ENCODE measurements around the gene CYTH1. TPM values are rescaled to one million over a fixed set of nuclear protein-coding genes. Genes with fewer than 3 reads are reported as not detected.
A peak's percentile ranks its signal among the peaks of the same experiment; 100 is the strongest.

Gene CYTH1
- polyA plus RNA-seq, 1 of the 3 experiments (the other 2 are of a cell fraction): 23.8 TPM

DNA sequence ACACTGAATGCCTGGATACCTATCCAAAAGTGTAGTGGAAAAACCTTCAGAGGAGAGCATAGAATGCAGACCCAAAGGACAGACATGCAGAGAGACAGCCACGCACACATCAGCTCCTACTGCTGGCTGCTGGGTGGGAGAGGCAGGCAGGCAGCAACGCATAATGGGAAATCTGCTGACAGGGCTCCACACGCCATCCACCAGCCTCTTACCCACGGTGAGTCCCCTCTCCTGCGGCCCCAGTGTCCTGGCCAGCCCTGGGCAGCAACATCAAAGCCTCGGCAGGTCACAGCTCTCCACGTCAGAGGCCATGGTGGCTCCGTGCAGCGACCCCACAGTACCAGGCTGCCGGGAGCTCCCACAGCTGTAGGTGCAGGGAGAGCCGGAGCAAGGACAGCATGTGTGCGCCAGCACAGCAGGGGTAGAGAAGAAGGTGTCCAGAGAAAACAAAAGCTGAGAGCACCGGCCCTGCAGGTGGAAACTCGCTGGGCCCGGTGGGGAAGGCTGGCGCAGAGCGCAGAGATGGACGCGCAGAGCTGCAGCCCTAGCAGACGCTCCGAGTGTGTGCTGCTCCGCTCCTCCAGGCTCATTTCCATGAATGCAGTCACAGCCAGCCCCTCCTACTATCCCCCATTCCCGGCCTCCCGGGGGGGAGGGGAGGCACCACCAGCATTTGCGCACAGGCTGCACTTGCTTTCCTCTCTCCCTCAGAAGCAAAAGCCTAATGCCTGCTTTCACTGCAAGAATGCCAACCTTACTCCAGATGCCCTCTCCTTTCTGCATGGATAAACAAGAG, 58.9 kb downstream of the CYTH1 start (continued):
- TF ChIP-seq, protein P1, sequence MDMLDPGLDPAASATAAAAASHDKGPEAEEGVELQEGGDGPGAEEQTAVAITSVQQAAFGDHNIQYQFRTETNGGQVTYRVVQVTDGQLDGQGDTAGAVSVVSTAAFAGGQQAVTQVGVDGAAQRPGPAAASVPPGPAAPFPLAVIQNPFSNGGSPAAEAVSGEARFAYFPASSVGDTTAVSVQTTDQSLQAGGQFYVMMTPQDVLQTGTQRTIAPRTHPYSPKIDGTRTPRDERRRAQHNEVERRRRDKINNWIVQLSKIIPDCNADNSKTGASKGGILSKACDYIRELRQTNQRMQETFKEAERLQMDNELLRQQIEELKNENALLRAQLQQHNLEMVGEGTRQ (IDR thresholded peaks at IDR 0.05; ENCODE audit: borderline replicate concordance, low read depth, low read length): no peak
- TF ChIP-seq, protein P2, sequence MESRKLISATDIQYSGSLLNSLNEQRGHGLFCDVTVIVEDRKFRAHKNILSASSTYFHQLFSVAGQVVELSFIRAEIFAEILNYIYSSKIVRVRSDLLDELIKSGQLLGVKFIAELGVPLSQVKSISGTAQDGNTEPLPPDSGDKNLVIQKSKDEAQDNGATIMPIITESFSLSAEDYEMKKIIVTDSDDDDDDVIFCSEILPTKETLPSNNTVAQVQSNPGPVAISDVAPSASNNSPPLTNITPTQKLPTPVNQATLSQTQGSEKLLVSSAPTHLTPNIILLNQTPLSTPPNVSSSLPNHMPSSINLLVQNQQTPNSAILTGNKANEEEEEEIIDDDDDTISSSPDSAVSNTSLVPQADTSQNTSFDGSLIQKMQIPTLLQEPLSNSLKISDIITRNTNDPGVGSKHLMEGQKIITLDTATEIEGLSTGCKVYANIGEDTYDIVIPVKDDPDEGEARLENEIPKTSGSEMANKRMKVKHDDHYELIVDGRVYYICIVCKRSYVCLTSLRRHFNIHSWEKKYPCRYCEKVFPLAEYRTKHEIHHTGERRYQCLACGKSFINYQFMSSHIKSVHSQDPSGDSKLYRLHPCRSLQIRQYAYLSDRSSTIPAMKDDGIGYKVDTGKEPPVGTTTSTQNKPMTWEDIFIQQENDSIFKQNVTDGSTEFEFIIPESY (IDR thresholded peaks at IDR 0.05; ENCODE audit: borderline replicate concordance, low read depth): no peak
- TF ChIP-seq CHD2 (IDR thresholded peaks at IDR 0.05; ENCODE audit: low read length, partially characterized antibody) (peak; percentile 95), GABPA (IDR thresholded peaks at IDR 0.05; ENCODE audit: low read depth) (no peak), YY1 (IDR thresholded peaks at IDR 0.05; ENCODE audit: low read depth) (no peak), RCOR1 (IDR thresholded peaks at IDR 0.05; ENCODE audit: low read length) (peak; percentile 73), TEAD4 (IDR thresholded peaks at IDR 0.05; ENCODE audit: borderline replicate concordance, insufficient read depth) (no peak), EZH2phosphoT487 (IDR thresholded peaks at IDR 0.05; ENCODE audit: borderline replicate concordance, low read depth) (no peak)

DNA sequence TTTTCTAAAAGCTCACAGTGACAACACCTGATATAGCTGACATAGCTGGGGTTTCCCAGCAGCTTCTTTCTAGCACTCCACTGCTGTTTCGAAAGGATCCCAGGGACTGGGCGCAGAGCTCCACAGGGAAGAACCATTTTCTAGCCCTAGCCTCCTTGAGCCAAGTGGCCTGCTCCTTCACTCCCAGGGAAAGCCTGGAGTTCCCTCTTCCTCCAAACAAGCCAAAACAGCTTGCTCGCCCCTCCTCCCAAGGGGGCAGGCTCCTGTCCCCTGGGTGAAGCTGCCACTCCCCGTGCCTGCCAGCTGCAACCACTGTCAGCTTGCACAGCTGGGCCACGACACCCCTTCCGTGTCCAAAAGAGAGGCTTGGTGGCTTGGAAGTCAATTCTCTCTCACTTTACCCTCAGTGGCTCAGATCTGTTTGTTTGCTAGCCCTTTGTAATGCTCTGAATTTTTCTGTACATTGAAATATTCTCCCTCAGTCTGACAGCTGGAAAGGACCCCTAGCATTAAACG, 59.8 kb downstream of the CYTH1 start:
- CTCF ChIA-PET: interaction anchor here (0.6 to 9.5 kb wide), 7 partner anchors 12 to 235 kb away, joined by 3 to 103 read pairs (median 4); no protein-coding TSS in a partner anchor
- DNase-seq: peak; percentile 68
- Histone ChIP-seq H3K4me1 (ENCODE audit: control insufficient read depth in 1 of 2, insufficient read depth in 2 of 2, low read depth in 1 of 2, low read length in 1 of 2) (peaks cover 33 to 63% of the 10 kb centered on the region in 2 experiments), H3K9ac (no peak overlapping the region), H3K9me3 (no peaks in the 10 kb centered on the region), H3K27me3 (ENCODE audit: insufficient read depth) (no peaks in the 10 kb centered on the region), H3K36me3 (replicated peaks in 1 of 2; ENCODE audit: control insufficient read depth in 1 of 2, insufficient read depth in 2 of 2, low read length in 1 of 2) (no peaks in the 10 kb centered on the region), H2AFZ (ENCODE audit: low read depth) (no peak overlapping the region), H3K4me3 (ENCODE audit: low read depth in 2 of 2, low read length in 1 of 2) (peak overlapping the region in 1 of 2 experiments; percentile 46; a peak in 2 of 4 replicates), H3K79me2 (ENCODE audit: insufficient read depth) (peaks cover 70% of the 10 kb centered on the region), H3K9me2 (no peaks in the 10 kb centered on the region), H3K27ac (ENCODE audit: low read depth in 2 of 2, low read length in 1 of 2) (peak overlapping the region in 1 of 2 experiments; percentile 92; a peak in 2 of 4 replicates), H4K20me1 (ENCODE audit: insufficient read depth) (peaks cover 38% of the 10 kb centered on the region), H3F3A (replicated peaks; ENCODE audit: insufficient read depth) (no peaks in the 10 kb centered on the region), H3K4me2 (peak overlapping the region; percentile 74; the same call in 1 of the 2 replicates)
- TF ChIP-seq CHD2 (IDR thresholded peaks at IDR 0.05; ENCODE audit: low read length, partially characterized antibody) (peak; percentile 44), EP300 (IDR thresholded peaks at IDR 0.05; ENCODE audit: borderline replicate concordance in 1 of 2, low read depth in 1 of 2, low read length in 1 of 2) (no peak), FOXJ3 (CRISPR knock-in tag; IDR thresholded peaks at IDR 0.05) (no peak), MXI1 (IDR thresholded peaks at IDR 0.05; ENCODE audit: low read depth, low read length) (peak; percentile 69), TAF1 (IDR thresholded peaks at IDR 0.05; ENCODE audit: borderline replicate concordance, low read depth, low read length) (no peak), GATA2 (CRISPR knock-in tag; IDR thresholded peaks at IDR 0.05) (no peak)
- TF ChIP-seq, protein P3, sequence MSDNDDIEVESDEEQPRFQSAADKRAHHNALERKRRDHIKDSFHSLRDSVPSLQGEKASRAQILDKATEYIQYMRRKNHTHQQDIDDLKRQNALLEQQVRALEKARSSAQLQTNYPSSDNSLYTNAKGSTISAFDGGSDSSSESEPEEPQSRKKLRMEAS (IDR thresholded peaks at IDR 0.05; ENCODE audit: low read depth): no peak
- WGBS (ENCODE audit: low lambda C conversion rate): 76% methylated on average over 7 of the region's 7 CpGs
- POLR2A ChIA-PET: interaction anchor here (0.6 to 2.7 kb wide), 6 partner anchors 11 to 60 kb away, joined by 3 to 11 read pairs (median 4); partner anchors contain the start of gene CYTH1
